GM19328 (cell line): ENCODE results near the gene ARHGAP32.
"Not testable (repeated sequence)": the region's sequence is repeated elsewhere in the genome, so short reads cannot be mapped to it uniquely, and the experiment has no call there.

Source experiments
- ATAC-seq: cut with Tn5 transposase; IDR thresholded peaks from one replicate; pipeline ENCODE4 v1.9.1; 2021; ENCODE audit warnings: mild to moderate bottlenecking, moderate library complexity; ENCODE audit not compliant: unreplicated experiment

ARHGAP32 gene

DNA sequence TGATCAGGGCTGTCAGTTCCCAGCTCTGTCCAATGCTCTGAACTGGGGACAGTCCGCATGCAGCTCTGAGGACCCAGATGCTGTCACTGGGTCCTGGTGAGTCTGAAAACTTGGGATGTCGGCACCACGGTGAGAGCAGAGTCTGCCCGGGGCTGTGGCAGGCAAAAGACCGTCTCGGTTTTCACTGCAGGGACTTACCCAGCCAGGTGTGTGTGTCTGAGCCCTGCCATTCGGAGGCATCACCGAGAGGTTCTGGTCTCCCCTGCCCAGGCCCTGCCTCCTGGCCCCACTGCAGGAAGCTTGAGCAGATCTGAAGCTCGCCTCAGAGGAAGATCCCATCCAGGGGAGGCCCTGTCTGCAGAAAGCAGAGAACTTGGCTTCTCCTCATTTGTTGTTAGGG, 254.6 kb downstream of the ARHGAP32 start:
- ATAC-seq = no peak

GRCh38 chr11:128936606-128937251, 255.4 kb downstream of the ARHGAP32 start:
- no peak for ATAC-seq

DNA sequence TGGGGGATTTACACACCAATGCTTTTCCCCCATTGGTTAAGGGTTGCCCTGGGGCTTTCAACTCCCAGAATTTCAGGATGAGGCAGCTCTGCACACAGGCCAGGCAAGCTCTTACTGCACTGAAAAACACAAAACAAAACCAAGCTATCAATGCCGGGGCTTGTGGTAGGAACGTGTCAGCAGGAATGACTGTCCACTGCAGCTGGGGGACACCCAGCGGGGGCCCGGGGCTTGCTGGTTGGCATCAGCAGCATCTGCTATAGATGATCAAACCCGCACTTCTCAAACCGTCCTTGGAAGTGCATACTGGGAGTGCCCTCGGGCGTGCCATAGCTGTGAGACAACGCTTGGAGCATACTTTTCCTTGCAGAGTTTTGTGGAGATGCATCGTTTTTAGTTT, 257.2 kb downstream of the ARHGAP32 start:
- no peak for ATAC-seq

GRCh38 chr11:128934351-128934750, 257.8 kb downstream of the ARHGAP32 start:
- no peak for ATAC-seq

GRCh38 chr11:128933481-128934178, 258.5 kb downstream of the ARHGAP32 start:
- ATAC-seq = no peak

DNA sequence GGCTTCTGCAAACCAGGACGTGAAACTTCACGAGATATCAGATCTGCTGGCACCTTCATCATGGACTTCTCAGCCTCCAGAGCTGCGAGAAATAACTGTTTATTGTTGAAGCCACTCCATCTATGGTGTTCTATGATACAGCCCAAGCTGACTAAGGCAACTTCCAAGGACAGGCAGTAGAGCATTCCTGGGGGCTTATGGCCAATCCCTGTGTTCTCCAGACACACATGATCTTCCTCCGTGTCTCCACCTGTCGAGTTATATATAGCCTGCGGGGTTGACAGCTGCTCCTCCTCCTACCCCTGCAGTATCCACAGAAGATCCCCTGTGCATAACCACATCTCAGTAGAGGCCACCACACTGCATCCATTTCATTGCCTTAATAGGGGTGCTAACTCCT, 260.5 kb downstream of the ARHGAP32 start:
- no peak for ATAC-seq

- ATAC-seq = no peak
Observed at GRCh38 chr11:128931066-128931465, 261.1 kb downstream of the ARHGAP32 start.

DNA sequence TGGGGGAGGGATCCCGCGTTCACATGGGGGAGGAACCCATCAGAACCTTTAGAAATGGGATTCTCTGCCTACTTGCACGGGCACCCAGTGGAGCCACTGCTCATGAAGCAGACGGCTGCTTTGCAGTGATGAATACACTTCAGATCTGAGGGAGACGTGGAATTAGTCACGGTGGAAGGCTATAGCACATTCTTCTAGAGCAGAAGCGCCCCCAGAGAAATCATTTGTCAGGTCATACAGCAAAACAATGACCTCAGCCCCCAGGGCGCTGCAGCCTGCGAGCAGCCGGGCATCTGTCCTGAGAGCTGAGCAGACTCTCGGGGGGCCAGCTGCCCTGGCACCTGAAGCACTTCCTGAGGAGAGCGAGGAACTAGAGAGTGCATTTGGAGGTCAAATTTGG, 262.1 kb downstream of the ARHGAP32 start:
- ATAC-seq = no peak

- no peak for ATAC-seq
Observed at GRCh38 chr11:128929468-128929867, 262.7 kb downstream of the ARHGAP32 start.

DNA sequence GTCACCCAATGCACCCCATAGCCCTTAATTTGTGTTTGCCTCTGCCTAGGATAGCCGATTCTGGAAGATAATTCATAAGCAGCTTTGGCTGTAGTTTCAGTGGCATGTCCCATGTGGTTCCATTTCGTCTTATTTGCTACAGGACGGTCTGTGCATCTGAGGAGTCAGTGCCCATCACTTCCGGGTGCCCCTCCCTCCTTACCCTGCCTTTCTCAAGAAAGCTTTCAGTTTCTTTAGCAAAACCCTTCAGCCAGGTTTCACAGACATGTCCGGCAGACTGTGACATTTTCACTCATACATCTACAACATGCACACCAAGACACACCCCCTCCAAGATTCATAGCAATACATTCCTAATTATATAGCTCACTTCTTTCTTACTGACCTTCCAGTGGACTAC, 263.7 kb downstream of the ARHGAP32 start:
- ATAC-seq = peak; percentile 90

DNA sequence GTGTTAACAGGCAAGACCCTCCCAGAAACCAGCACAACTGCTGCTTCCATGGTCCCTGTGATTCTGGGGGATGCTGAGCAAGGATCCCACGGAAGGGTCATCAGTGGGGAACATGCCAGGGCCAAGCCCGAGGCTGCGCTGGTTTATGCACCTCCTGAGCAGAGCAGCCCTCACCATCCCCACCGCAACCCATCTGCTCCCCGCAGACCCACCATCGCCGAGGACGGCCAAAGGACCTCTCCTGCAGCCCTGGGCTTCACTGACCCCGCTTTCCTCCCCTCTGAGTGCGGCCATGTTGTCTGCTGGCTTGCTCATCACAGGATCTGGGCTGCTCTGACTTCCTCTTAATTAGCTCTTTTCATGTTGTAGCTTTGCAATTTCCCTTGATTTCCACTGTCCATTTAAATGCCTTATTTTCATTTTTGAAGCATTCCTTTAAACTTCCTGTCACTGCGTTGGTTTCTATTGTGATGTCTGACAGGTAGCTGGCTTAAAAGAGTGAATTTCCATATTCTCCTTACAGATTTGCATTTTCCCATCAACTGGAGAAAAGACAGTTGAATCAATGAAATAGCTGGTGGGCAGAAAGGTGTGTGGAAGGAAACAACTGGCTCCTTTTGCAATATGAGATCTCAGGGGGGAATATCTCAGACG, 264.3 kb downstream of the ARHGAP32 start:
- no peak for ATAC-seq

GRCh38 chr11:128927108-128927461, 265.0 kb downstream of the ARHGAP32 start:
- ATAC-seq = no peak

- ATAC-seq = no peak
Observed at GRCh38 chr11:128926437-128927107, 265.6 kb downstream of the ARHGAP32 start.

- ATAC-seq = no peak
Observed at GRCh38 chr11:128926000-128926399, 266.1 kb downstream of the ARHGAP32 start.

- no peak for ATAC-seq
Observed at GRCh38 chr11:128925250-128925600, 266.9 kb downstream of the ARHGAP32 start.

DNA sequence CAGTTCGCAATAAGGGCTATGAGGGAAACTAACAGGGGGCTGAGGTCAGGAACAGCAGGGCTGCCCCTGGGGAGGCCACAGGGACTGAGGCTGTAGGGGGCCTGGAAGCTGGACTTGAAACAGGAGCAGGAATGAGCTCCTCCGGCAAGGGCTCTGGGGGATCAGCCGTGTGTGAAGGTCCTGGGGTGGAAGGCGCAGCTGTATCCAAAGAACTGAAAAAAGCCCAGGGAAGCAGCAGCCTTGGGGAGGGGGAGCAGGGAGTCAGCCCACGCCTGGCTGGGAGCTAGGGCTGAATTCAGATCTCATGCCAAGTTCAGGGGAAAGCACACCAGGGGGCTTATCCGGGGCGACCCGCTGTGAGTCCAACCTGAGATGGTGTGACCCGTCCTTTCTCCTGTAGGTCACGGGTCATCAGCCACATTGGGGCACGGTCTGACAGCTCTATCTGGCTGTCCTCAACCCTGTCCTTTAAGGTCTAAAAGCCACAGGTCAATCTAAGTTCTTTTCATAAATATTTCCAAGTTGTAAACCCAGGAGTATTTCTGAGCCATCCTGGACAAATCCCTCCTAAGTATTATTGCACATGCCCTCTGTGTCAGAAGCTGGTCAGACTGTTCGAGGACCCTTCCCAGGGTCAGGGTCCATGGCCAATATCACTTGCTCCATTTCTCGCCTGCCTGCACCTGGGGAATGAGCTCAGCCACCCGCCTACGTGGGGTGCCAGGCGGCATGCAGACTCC, 267.4 kb downstream of the ARHGAP32 start:
- no peak for ATAC-seq

DNA sequence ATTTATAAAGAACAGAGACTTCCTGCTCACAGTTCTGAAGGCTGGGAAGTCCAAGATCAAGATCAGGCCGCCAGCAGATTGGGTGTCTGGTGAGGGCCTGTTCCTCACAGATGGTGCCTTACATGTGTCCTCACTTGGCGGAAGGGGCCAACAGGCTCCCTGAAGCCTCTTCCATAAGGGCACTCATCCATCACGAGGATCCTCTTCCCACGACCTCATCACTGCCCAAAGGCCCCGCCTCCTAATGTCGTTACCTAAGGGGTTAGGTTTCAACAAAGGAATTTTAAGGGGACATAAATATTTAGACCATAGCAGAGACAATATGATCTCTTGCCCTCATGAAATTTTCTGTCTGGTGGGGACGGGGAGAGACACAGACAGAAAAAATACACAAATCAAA, 268.0 kb downstream of the ARHGAP32 start:
- ATAC-seq = no peak

DNA sequence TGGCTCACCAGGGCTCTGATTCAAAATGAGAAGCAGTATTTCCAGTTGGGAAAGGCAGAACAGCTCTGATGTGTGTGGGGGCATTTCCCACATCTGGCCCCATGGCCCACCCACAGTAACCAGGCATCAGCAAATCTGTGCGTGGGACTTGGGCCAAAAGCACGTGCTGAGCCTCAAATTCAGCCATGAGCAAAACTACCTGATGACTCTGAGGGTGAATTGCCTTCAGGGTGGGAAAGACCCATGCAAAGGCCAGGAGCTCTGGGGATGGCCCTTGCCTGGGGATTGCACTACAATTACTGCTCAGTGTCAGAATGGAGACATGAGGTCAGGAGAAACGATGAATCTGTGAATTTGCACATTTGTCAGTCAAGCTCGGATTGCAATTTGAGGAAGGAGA, 270.3 kb downstream of the ARHGAP32 start:
- no peak for ATAC-seq

DNA sequence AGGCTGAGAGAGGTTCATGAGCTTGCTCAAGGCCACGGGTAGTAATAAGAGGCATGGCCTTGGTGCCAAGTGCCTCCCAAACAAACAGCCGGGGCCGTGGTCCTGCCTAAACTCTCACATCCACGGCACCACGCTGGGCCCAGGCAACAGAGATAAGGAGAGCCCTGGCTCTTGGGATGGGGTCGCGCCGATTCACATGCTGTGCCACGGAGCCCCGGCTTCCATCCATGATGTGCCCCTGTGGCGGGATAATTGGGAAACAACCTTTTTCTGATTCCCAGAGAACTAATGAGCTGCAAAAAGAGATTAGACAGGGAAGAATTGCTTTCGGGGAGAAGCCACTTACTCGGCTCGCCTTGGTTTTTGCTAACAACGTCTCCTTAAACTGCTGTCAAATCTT, 271.5 kb downstream of the ARHGAP32 start:
- no peak for ATAC-seq

- not testable (repeated sequence) for ATAC-seq
Observed at GRCh38 chr11:128919635-128920034, 272.5 kb downstream of the ARHGAP32 start.

GRCh38 chr11:128919216-128919615, 272.9 kb downstream of the ARHGAP32 start:
- no peak for ATAC-seq
